ENCODE results near the gene TTLL9. TPM values are rescaled to one million over a fixed set of nuclear protein-coding genes. Genes with fewer than 3 reads are reported as not detected.

Gene TTLL9
- polyA plus RNA-seq, 1 donor from 2014 or later = 8.0 TPM

DNA sequence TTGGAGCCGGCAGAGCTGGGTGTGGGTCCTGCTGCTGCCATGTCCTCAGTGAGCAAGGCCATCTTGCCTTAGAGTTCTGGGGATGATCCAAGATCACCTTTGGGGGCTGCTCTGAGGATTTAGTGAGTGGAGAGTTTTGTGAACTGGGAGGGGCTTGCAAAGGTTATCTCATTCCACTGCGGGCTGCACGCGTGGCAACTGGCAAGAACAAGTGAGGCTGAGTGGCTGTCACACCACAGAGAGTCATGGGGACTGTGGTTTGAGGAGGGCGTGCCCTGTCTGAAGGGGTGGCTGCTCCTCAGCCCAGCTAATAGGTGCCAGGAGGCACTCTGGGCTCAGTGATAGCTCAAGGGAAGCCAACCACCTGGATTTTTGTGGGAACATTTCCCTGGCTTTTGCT, 37.6 kb downstream of the TTLL9 start:
- Histone ChIP-seq H3F3A (ENCODE audit: insufficient read depth, low read length, poor library complexity, severe bottlenecking) (no peaks in the 10 kb centered on the region), H3K79me2 (replicated peaks; ENCODE audit: insufficient read depth, low read length) (no peaks in the 10 kb centered on the region), H3K9me3 (ENCODE audit: low read length) (no peaks in the 10 kb centered on the region), H4K20me1 (ENCODE audit: insufficient read depth) (no peaks in the 10 kb centered on the region), H3K4me2 (ENCODE audit: low read length) (no peak overlapping the region), H3K4me3 (ENCODE audit: low read length) (no peak overlapping the region), H3K36me3 (ENCODE audit: insufficient read depth, low read length) (no peaks in the 10 kb centered on the region), H3K27me3 (ENCODE audit: insufficient read depth, low read depth, low read length) (no peaks in the 10 kb centered on the region), H3K27ac (ENCODE audit: low read length) (no peak overlapping the region), H3K9ac (ENCODE audit: low read length) (no peak overlapping the region), H2AFZ (ENCODE audit: low read depth, low read length) (no peak overlapping the region), H3K9me2 (ENCODE audit: insufficient read depth, low read length) (no peaks in the 10 kb centered on the region)
- TF ChIP-seq CTCF (IDR thresholded peaks at IDR 0.05; ENCODE audit: poor library complexity, severe bottlenecking) (no peak), POLR2AphosphoS5 (IDR thresholded peaks at IDR 0.05) (no peak), MXI1 (conservative IDR thresholded peaks at IDR 0.05; ENCODE audit: poor library complexity, severe bottlenecking) (no peak), RAD21 (conservative IDR thresholded peaks at IDR 0.05) (no peak), SMC3 (conservative IDR thresholded peaks at IDR 0.05; ENCODE audit: poor library complexity) (no peak), EP300 (conservative IDR thresholded peaks at IDR 0.05; ENCODE audit: poor library complexity, severe bottlenecking) (no peak), TAF1 (IDR thresholded peaks at IDR 0.05; ENCODE audit: low read depth) (no peak), EZH2 (IDR thresholded peaks at IDR 0.05; ENCODE audit: borderline replicate concordance, insufficient read depth, low read length, poor library complexity, severe bottlenecking) (no peak)
- TF ChIP-seq, protein P1, sequence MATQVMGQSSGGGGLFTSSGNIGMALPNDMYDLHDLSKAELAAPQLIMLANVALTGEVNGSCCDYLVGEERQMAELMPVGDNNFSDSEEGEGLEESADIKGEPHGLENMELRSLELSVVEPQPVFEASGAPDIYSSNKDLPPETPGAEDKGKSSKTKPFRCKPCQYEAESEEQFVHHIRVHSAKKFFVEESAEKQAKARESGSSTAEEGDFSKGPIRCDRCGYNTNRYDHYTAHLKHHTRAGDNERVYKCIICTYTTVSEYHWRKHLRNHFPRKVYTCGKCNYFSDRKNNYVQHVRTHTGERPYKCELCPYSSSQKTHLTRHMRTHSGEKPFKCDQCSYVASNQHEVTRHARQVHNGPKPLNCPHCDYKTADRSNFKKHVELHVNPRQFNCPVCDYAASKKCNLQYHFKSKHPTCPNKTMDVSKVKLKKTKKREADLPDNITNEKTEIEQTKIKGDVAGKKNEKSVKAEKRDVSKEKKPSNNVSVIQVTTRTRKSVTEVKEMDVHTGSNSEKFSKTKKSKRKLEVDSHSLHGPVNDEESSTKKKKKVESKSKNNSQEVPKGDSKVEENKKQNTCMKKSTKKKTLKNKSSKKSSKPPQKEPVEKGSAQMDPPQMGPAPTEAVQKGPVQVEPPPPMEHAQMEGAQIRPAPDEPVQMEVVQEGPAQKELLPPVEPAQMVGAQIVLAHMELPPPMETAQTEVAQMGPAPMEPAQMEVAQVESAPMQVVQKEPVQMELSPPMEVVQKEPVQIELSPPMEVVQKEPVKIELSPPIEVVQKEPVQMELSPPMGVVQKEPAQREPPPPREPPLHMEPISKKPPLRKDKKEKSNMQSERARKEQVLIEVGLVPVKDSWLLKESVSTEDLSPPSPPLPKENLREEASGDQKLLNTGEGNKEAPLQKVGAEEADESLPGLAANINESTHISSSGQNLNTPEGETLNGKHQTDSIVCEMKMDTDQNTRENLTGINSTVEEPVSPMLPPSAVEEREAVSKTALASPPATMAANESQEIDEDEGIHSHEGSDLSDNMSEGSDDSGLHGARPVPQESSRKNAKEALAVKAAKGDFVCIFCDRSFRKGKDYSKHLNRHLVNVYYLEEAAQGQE (IDR thresholded peaks at IDR 0.05; ENCODE audit: borderline replicate concordance) = no peak

GRCh38 chr20:31908424-31908823, 38.0 kb downstream of the TTLL9 start:
- Histone ChIP-seq H4K20me1 (ENCODE audit: insufficient read depth) (no peaks in the 10 kb centered on the region), H3K9ac (ENCODE audit: low read length) (no peak overlapping the region), H3K36me3 (ENCODE audit: insufficient read depth, low read length) (no peaks in the 10 kb centered on the region), H3K27me3 (ENCODE audit: insufficient read depth, low read depth, low read length) (no peaks in the 10 kb centered on the region), H2AFZ (ENCODE audit: low read depth, low read length) (no peak overlapping the region), H3F3A (ENCODE audit: insufficient read depth, low read length, poor library complexity, severe bottlenecking) (no peaks in the 10 kb centered on the region), H3K4me3 (ENCODE audit: low read length) (no peak overlapping the region), H3K27ac (ENCODE audit: low read length) (no peak overlapping the region), H3K4me2 (ENCODE audit: low read length) (no peak overlapping the region), H3K9me2 (ENCODE audit: insufficient read depth, low read length) (no peaks in the 10 kb centered on the region), H3K9me3 (ENCODE audit: low read length) (no peaks in the 10 kb centered on the region), H3K79me2 (replicated peaks; ENCODE audit: insufficient read depth, low read length) (no peaks in the 10 kb centered on the region)
- TF ChIP-seq CTCF (IDR thresholded peaks at IDR 0.05; ENCODE audit: poor library complexity, severe bottlenecking) (no peak), EZH2 (IDR thresholded peaks at IDR 0.05; ENCODE audit: borderline replicate concordance, insufficient read depth, low read length, poor library complexity, severe bottlenecking) (no peak), POLR2AphosphoS5 (IDR thresholded peaks at IDR 0.05) (no peak), EP300 (conservative IDR thresholded peaks at IDR 0.05; ENCODE audit: poor library complexity, severe bottlenecking) (no peak), RAD21 (conservative IDR thresholded peaks at IDR 0.05) (no peak), TAF1 (IDR thresholded peaks at IDR 0.05; ENCODE audit: low read depth) (no peak), SMC3 (conservative IDR thresholded peaks at IDR 0.05; ENCODE audit: poor library complexity) (no peak)
- TF ChIP-seq, protein P1 (IDR thresholded peaks at IDR 0.05; ENCODE audit: borderline replicate concordance) = no peak

All from neural cell (in vitro differentiated cells).